H9 (cell line): ENCODE measurements around the gene AZGP1. TPM values are rescaled to one million over a fixed set of nuclear protein-coding genes. Genes with fewer than 3 reads are reported as not detected.
"Not testable (repeated sequence)": the region's sequence is repeated elsewhere in the genome, so short reads cannot be mapped to it uniquely, and the experiment has no call there.

ENCODE experiments used
- DNase-seq: peaks from one replicate; pipeline ENCODE4 v3.0.0-alpha.2; 2017
- H2AFZ ChIP-seq: one replicate; pipeline ENCODE4 v1.6.1; 2013; ENCODE audit warnings: mild to moderate bottlenecking, low read length, control low read depth, moderate library complexity
- H2AK5ac ChIP-seq: 2 replicates; pipeline ENCODE4 v1.6.1; 2013; ENCODE audit warnings: low read length, control low read depth, mixed read lengths; ENCODE audit not compliant: insufficient read length
- H2BK120ac ChIP-seq: one replicate; pipeline ENCODE4 v1.6.1; 2013; ENCODE audit warnings: low read depth, mild to moderate bottlenecking, low read length, control low read depth, inconsistent platforms; ENCODE audit not compliant: poor library complexity, severe bottlenecking
- H2BK12ac ChIP-seq: 2 replicates; pipeline ENCODE4 v1.6.1; 2013; ENCODE audit warnings: low read length, control low read depth, mixed read lengths, low read depth; ENCODE audit not compliant: insufficient read length
- H2BK15ac ChIP-seq: 2 replicates; pipeline ENCODE4 v1.6.1; 2013; ENCODE audit warnings: low read depth, low read length, control low read depth
- H2BK20ac ChIP-seq: one replicate; pipeline ENCODE4 v1.6.1; 2013; ENCODE audit warnings: low read depth, mild to moderate bottlenecking, low read length, control low read depth, inconsistent platforms; ENCODE audit not compliant: poor library complexity, severe bottlenecking
- H2BK5ac ChIP-seq: 2 replicates; pipeline ENCODE4 v1.6.1; 2013; ENCODE audit warnings: low read length, control low read depth, mixed read lengths; ENCODE audit not compliant: insufficient read length
- H3K14ac ChIP-seq: 2 replicates; pipeline ENCODE4 v1.6.1; 2013; ENCODE audit warnings: low read length, control low read depth; ENCODE audit not compliant: insufficient read depth
- H3K18ac ChIP-seq: 2 replicates; pipeline ENCODE4 v1.6.1; 2013; ENCODE audit warnings: low read depth, mild to moderate bottlenecking, mixed read lengths, low read length, control low read depth; ENCODE audit not compliant: insufficient read length
- H3K23ac ChIP-seq: 2 replicates; pipeline ENCODE4 v1.6.1; 2013; ENCODE audit warnings: low read length, control low read depth, mixed read lengths, low read depth; ENCODE audit not compliant: insufficient read length
- H3K23me2 ChIP-seq: 2 replicates; pipeline ENCODE4 v1.6.1; 2013; ENCODE audit warnings: low read depth, mild to moderate bottlenecking, mixed read lengths, low read length, control low read depth; ENCODE audit not compliant: insufficient read length, poor library complexity, severe bottlenecking
- H3K27ac ChIP-seq: 2 replicates; pipeline ENCODE4 v1.5.1; 2013; ENCODE audit warnings: low read length, control low read depth, mixed read lengths, low read depth; ENCODE audit not compliant: insufficient read length
- H3K27me3 ChIP-seq: 2 replicates; pipeline ENCODE4 v1.6.1; 2013; ENCODE audit warnings: low read length, control low read depth, inconsistent platforms; ENCODE audit not compliant: insufficient read depth
- H3K4ac ChIP-seq: 2 replicates; pipeline ENCODE4 v1.6.1; 2013; ENCODE audit warnings: low read depth, mild to moderate bottlenecking, control low read depth, inconsistent platforms, low read length, moderate library complexity
- H3K4me1 ChIP-seq: 2 replicates; pipeline ENCODE4 v1.6.1; 2013; ENCODE audit warnings: low read length, control low read depth, inconsistent platforms; ENCODE audit not compliant: insufficient read depth
- H3K4me2 ChIP-seq: 2 replicates; pipeline ENCODE4 v1.6.1; 2013; ENCODE audit warnings: low read length, control low read depth, mixed read lengths; ENCODE audit not compliant: insufficient read length, insufficient read depth
- H3K56ac ChIP-seq: 2 replicates; pipeline ENCODE4 v1.6.1; 2013; ENCODE audit warnings: low read depth, mild to moderate bottlenecking, mixed read lengths, low read length, control low read depth; ENCODE audit not compliant: insufficient read length
- H3K79me1 ChIP-seq: 2 replicates; pipeline ENCODE4 v1.6.1; 2013; ENCODE audit warnings: low read depth, mild to moderate bottlenecking, moderate library complexity, low read length, control low read depth, inconsistent platforms; ENCODE audit not compliant: insufficient read depth, poor library complexity, severe bottlenecking
- H3K79me2 ChIP-seq: 2 replicates; pipeline ENCODE4 v1.6.1; 2013; ENCODE audit warnings: low read length, control low read depth, inconsistent platforms; ENCODE audit not compliant: insufficient read depth
- H3K9ac ChIP-seq: 2 replicates; pipeline ENCODE4 v1.6.1; 2013; ENCODE audit warnings: low read length, control low read depth, mixed read lengths; ENCODE audit not compliant: insufficient read length; ENCODE audit errors: extremely low read depth
- H3K9me3 ChIP-seq: one replicate; pipeline ENCODE4 v1.6.1; 2013; ENCODE audit warnings: low read depth, low read length, inconsistent platforms; ENCODE audit not compliant: control insufficient read depth
- H3T11ph ChIP-seq: one replicate; pipeline ENCODE4 v1.6.1; 2013; ENCODE audit warnings: mild to moderate bottlenecking, low read length, control low read depth, inconsistent platforms
- H4K20me1 ChIP-seq: one replicate; pipeline ENCODE4 v1.6.1; 2013; ENCODE audit not compliant: control insufficient read depth, insufficient read length, insufficient read depth
- H4K5ac ChIP-seq: 2 replicates; pipeline ENCODE4 v1.6.1; 2013; ENCODE audit warnings: low read depth, mild to moderate bottlenecking, mixed read lengths, low read length, control low read depth; ENCODE audit not compliant: insufficient read length
- H4K8ac ChIP-seq: replicated peaks from 2 replicates; pipeline ENCODE4 v1.6.1; 2013; ENCODE audit warnings: low read length, control low read depth, mixed read lengths, low read depth; ENCODE audit not compliant: insufficient read length
- H4K91ac ChIP-seq: 2 replicates; pipeline ENCODE4 v1.6.1; 2013; ENCODE audit warnings: low read depth, mild to moderate bottlenecking, moderate library complexity, mixed read lengths, low read length, control low read depth; ENCODE audit not compliant: insufficient read length
- H3K27ac Mint-ChIP-seq, 3 experiments: 2 replicates in 2 of 3; 3 replicates in 1 of 3; pipeline ENCODE4 v1.8.0; 2020 to 2021; ENCODE audit warnings: mixed read lengths in 3 of 3, mild to moderate bottlenecking in 1 of 3, moderate library complexity in 1 of 3
- H3K27me3 Mint-ChIP-seq: 2 replicates; pipeline ENCODE4 v1.8.0; 2021; ENCODE audit warnings: low read depth, mild to moderate bottlenecking, moderate library complexity, mixed read lengths
- H3K36me3 Mint-ChIP-seq, 3 experiments: 2 replicates in 2 of 3; 3 replicates in 1 of 3; pipeline ENCODE4 v1.8.0; 2020 to 2021; ENCODE audit warnings: low read depth in 3 of 3, mixed read lengths in 3 of 3; ENCODE audit not compliant: insufficient read depth in 1 of 3
- H3K4me1 Mint-ChIP-seq, 2 experiments: 2 replicates each; pipeline ENCODE4 v1.8.0; 2020; ENCODE audit warnings: mixed read lengths in 2 of 2
- H3K4me3 Mint-ChIP-seq, 2 experiments: 2 replicates in 1 of 2; 3 replicates in 1 of 2; pipeline ENCODE4 v1.8.0; 2020 to 2021; ENCODE audit warnings: mild to moderate bottlenecking in 2 of 2, mixed read lengths in 2 of 2, moderate library complexity in 1 of 2
- H3K9me3 Mint-ChIP-seq, 2 experiments: 2 replicates in 1 of 2; 3 replicates in 1 of 2; pipeline ENCODE4 v1.8.0; 2020; ENCODE audit warnings: mild to moderate bottlenecking in 2 of 2, mixed read lengths in 2 of 2, moderate library complexity in 1 of 2
- CTCF ChIP-seq: fragments of 200-600 bp; sonication (generic); conservative IDR thresholded peaks from 3 replicates; pipeline ENCODE4 v1.8.0; 2021; ENCODE audit warnings: antibody characterized with exemption, mild to moderate bottlenecking
- WGBS: extraction: QIAGEN DNeasy Blood & Tissue Kit; methylation state at CpG from one replicate; pipeline ENCODE4 v1.1.7; 2013; ENCODE audit warnings: missing lambda C conversion rate, low lambda C conversion rate, mixed read lengths; ENCODE audit not compliant: insufficient read length; ENCODE audit errors: extremely low coverage; 5-methylcytosine and 5-hydroxymethylcytosine counted together
- total RNA-seq: library from RNA; stranded (reverse); gene quantifications from 2 replicates; pipeline ENCODE4 v1.2.1, GENCODE V29; 2021

Gene AZGP1
- total RNA-seq, 1 experiment from 2014 or later: not detected

GRCh38 chr7:99987846-99988245 is 12.0 kb upstream of the AZGP1 start:
- Histone ChIP-seq H2BK120ac (no peak overlapping the region), H2BK15ac (no peak overlapping the region), H3K27me3 (no peaks in the 10 kb centered on the region), H2BK5ac (no peak overlapping the region), H3K23me2 (no peaks in the 10 kb centered on the region), H3K4me1 (no peaks in the 10 kb centered on the region), H3K18ac (no peak overlapping the region), H4K8ac (no peak overlapping the region), H2AK5ac (no peak overlapping the region), H3K79me2 (no peaks in the 10 kb centered on the region), H4K91ac (no peak overlapping the region), H4K20me1 (no peaks in the 10 kb centered on the region), H2BK20ac (no peak overlapping the region), H2BK12ac (no peak overlapping the region), H3K56ac (no peak overlapping the region), H3K4ac (no peak overlapping the region), H3K79me1 (no peaks in the 10 kb centered on the region), H3K9ac (no peak overlapping the region), H3K9me3 (no peaks in the 10 kb centered on the region), H3K14ac (no peak overlapping the region), H2AFZ (no peak overlapping the region), H3T11ph (no peak overlapping the region), H3K4me2 (no peak overlapping the region), H3K23ac (no peak overlapping the region), H3K27ac (no peak overlapping the region), H4K5ac (no peak overlapping the region)
- TF ChIP-seq CTCF: no peak
- H3K9me3 Mint-ChIP-seq: no peaks in the 10 kb centered on the region; a peak in 3 of 5 replicates
- H3K36me3 Mint-ChIP-seq: 0 out of 7 replicates have a peak, but pooled peaks cover 0 to 1% (median 0%) of the 10 kb centered on the region in 3 experiments
- H3K27me3 Mint-ChIP-seq: peaks cover 16% of the 10 kb centered on the region
- H3K4me1 Mint-ChIP-seq: peaks cover 5 to 6% of the 10 kb centered on the region in 2 experiments
- no CpG with 5 or more reads among the region's 5 CpGs for WGBS
- H3K27ac Mint-ChIP-seq: no peak overlapping the region
- no peak overlapping the region for H3K4me3 Mint-ChIP-seq
- no peak for DNase-seq

- not testable (repeated sequence) for H3K9me3 ChIP-seq, H2AFZ ChIP-seq, H3K27ac Mint-ChIP-seq, H4K8ac ChIP-seq, H4K20me1 ChIP-seq, H3K9me3 Mint-ChIP-seq, H3K79me2 ChIP-seq, H4K91ac ChIP-seq, H3K79me1 ChIP-seq, H3K9ac ChIP-seq, H3K14ac ChIP-seq, H3T11ph ChIP-seq, H3K4me1 ChIP-seq, DNase-seq, H2BK5ac ChIP-seq, H3K4ac ChIP-seq, H3K18ac ChIP-seq, H3K36me3 Mint-ChIP-seq, H3K27me3 ChIP-seq, H3K4me2 ChIP-seq, H2AK5ac ChIP-seq, H3K23ac ChIP-seq, H4K5ac ChIP-seq, H2BK120ac ChIP-seq, H2BK15ac ChIP-seq, H3K4me3 Mint-ChIP-seq, H2BK12ac ChIP-seq, H2BK20ac ChIP-seq, H3K56ac ChIP-seq, H3K4me1 Mint-ChIP-seq, H3K23me2 ChIP-seq, H3K27ac ChIP-seq
- peaks cover 20% of the 10 kb centered on the region for H3K27me3 Mint-ChIP-seq
- no CpG with 5 or more reads among the region's 14 CpGs for WGBS
These were observed 11.5 kb upstream of the AZGP1 start for GRCh38 chr7:99987306-99987705.
